K562 (cell line): ENCODE measurements around the gene CDC42EP1. TPM values are rescaled to one million over a fixed set of nuclear protein-coding genes. Genes with fewer than 3 reads are reported as not detected.
A peak's percentile ranks its signal among the peaks of the same experiment; 100 is the strongest.

Source experiments
- BCOR ChIP-seq: fragments of 450-650 bp; IDR thresholded peaks from 2 replicates; pipeline ENCODE4 v1.6.1; 2016
- CBFA2T3 ChIP-seq: fragments of 450-650 bp; IDR thresholded peaks from 2 replicates; pipeline ENCODE4 v1.6.1; 2017
- CEBPB ChIP-seq: fragments of 450-650 bp; IDR thresholded peaks from 2 replicates; pipeline ENCODE4 v1.6.1; 2016; ENCODE audit warnings: missing genetic modification characterization, missing compliant biosample characterization
- CHD4 ChIP-seq: fragments of 200-600 bp; sonication (generic); IDR thresholded peaks from 3 replicates; pipeline ENCODE4 v1.6.1; 2012; ENCODE audit warnings: low read depth, mild to moderate bottlenecking, mixed read lengths, low read length, inconsistent platforms; ENCODE audit not compliant: insufficient read depth, insufficient replicate concordance, poor library complexity, severe bottlenecking
- CREM ChIP-seq: IDR thresholded peaks from 2 replicates; pipeline ENCODE4 v1.6.1; 2014; ENCODE audit warnings: antibody characterized with exemption, low read depth
- DDX20 ChIP-seq: fragments of 450-650 bp; IDR thresholded peaks from 2 replicates; pipeline ENCODE4 v1.6.1; 2016; ENCODE audit warnings: missing genetic modification characterization, low read depth, mild to moderate bottlenecking, missing compliant biosample characterization, moderate library complexity
- ELF2 ChIP-seq: fragments of 250-450 bp; sonication (Bioruptor Pico); IDR thresholded peaks from 2 replicates; pipeline ENCODE4 v1.5.0; 2021; ENCODE audit warnings: mild to moderate bottlenecking
- ELF4 ChIP-seq: fragments of 450-650 bp; formaldehyde crosslinking; IDR thresholded peaks from 2 replicates; pipeline ENCODE4 v1.4.0; 2022; ENCODE audit warnings: missing genetic modification characterization
- GATAD2B ChIP-seq: fragments of 450-650 bp; IDR thresholded peaks from 2 replicates; pipeline ENCODE4 v1.6.1; 2017; ENCODE audit warnings: mild to moderate bottlenecking, borderline replicate concordance
- HEY1 ChIP-seq: fragments of 250-450 bp; sonication (Bioruptor Pico); IDR thresholded peaks from 2 replicates; pipeline ENCODE4 v1.5.0; 2020; ENCODE audit warnings: mild to moderate bottlenecking, moderate library complexity, borderline replicate concordance
- L3MBTL2 ChIP-seq: fragments of 450-650 bp; IDR thresholded peaks from 2 replicates; pipeline ENCODE4 v1.6.1; 2016; ENCODE audit warnings: mild to moderate bottlenecking, moderate library complexity
- LCOR ChIP-seq: sonication (generic); formaldehyde crosslinking; IDR thresholded peaks from 2 replicates; pipeline ENCODE4 v1.8.0; 2022; ENCODE audit warnings: mild to moderate bottlenecking, missing genetic modification reagents
- NR4A1 ChIP-seq, 2 experiments: fragments of 250-450 bp in 1 of 2; fragments of 450-650 bp in 1 of 2; sonication (Bioruptor Pico) in 1 of 2; IDR thresholded peaks; 2 replicates each; pipeline versions ENCODE4 v1.4.0 to v1.6.1; 2016 to 2020; ENCODE audit warnings: mild to moderate bottlenecking in 2 of 2, missing compliant biosample characterization in 1 of 2, missing genetic modification characterization in 1 of 2, moderate library complexity in 1 of 2
- POLR2A ChIP-seq: fragments of 450-650 bp; conservative IDR thresholded peaks from 2 replicates; pipeline ENCODE4 v1.6.1; 2016
- ZNF830 ChIP-seq: fragments of 250-450 bp; sonication (Bioruptor Pico); IDR thresholded peaks from 2 replicates; pipeline ENCODE4 v1.5.0; 2021; ENCODE audit warnings: mild to moderate bottlenecking
- ZSCAN29 ChIP-seq: fragments of 450-650 bp; IDR thresholded peaks from 2 replicates; pipeline ENCODE4 v1.6.1; 2017
- polyA plus RNA-seq, 8 experiments: library from polyadenylated mRNA; depleted of rRNA in 4 of 8; stranded (reverse) in 5 of 8; unstranded in 3 of 8; fragments of >200 nt; fragmentation: Nextera tagmentation in 2 of 8; fragmentation: Illumina TruSeq in 1 of 8; extraction: Ambion mirVana in 2 of 8; extraction: Trizol in 1 of 8; gene quantifications; 2 replicates each; pipeline versions ENCODE4 v1.2.1 to v1.2.3, GENCODE V29; 2011 to 2014; ENCODE audit warnings: inconsistent platforms in 1 of 8, missing spikeins in 1 of 8
- total RNA-seq, 7 experiments: library from RNA; depleted of rRNA in 6 of 7; stranded (reverse); fragments of >200 nt in 6 of 7; fragmentation: Illumina TruSeq in 2 of 7; extraction: Trizol in 2 of 7; gene quantifications; 2 replicates each; pipeline versions ENCODE4 v1.2.1 to v1.2.3, GENCODE V29; 2011 to 2021; ENCODE audit warnings: low replicate concordance in 1 of 7
- TF ChIP-seq, protein P1 (sequence below): fragments of 450-650 bp; formaldehyde crosslinking; IDR thresholded peaks from 2 replicates; pipeline ENCODE4 v1.4.0; 2022; ENCODE audit warnings: missing genetic modification characterization
- TF ChIP-seq, protein P2 (sequence below): IDR thresholded peaks from 2 replicates; pipeline ENCODE4 v1.6.1; 2011; ENCODE audit not compliant: insufficient read length; ENCODE audit errors: extremely low read depth
- TF ChIP-seq, protein P3 (sequence below), 2 experiments: fragments of 450-650 bp; formaldehyde crosslinking in 1 of 2; IDR thresholded peaks; 2 replicates each; pipeline versions ENCODE4 v1.4.0 to v1.6.1; 2014 to 2020; ENCODE audit warnings: mild to moderate bottlenecking in 2 of 2, borderline replicate concordance in 1 of 2, low read depth in 1 of 2

The CDC42EP1 gene
- total and polyA plus RNA-seq, 9 of the 15 experiments (the other 6 are each of a cell fraction or from before 2014, with no cell fraction given): 0.67 to 70.2 (median 7.3) TPM

DNA sequence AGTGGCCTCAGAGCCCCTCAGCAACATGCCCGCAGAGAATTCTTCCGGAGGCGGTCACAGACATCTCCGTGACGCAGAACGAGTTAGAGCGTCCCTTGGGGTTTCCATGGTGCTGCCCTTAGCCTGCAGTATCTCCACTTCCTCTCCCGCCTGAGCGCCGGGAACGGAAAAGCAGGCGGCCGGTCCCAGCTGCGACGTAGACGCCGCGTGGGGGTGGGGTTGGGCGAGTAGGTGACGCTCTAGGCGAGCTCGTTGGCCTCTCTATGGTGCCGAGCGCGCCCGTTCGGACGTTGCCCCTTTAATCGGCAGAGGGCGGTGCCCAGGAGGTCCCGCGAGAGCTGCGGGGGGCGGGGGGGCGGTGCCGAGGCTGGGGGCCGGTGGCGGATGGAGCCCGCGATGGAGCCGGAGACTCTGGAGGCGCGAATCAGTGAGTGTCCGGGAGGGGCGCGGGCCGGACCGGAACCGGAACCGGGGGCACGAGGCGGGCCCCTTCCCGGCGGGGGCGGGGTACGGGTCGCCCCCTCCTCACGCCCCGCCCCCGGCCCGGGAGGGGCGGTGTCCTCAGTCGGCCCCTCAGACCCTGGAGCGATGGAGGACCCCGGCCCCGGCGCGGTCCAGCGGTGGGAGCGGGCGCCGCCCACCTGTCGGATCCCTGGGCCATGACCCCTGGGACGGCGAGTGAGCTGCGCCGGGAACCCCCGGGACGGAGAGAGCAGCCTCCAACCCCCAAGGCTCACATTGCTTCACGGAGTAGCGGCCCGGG lies 48.4 kb downstream of the CDC42EP1 start, which contains the start of gene GGA1 (continued):
- no peak for TF ChIP-seq NR4A1 (CRISPR knock-in tag; IDR thresholded peaks at IDR 0.05)
- TF ChIP-seq NR4A1 (tag; IDR thresholded peaks at IDR 0.05): 0 out of 2 replicates have a peak, but pooled peaks have one; percentile 37
- TF ChIP-seq, protein P1, sequence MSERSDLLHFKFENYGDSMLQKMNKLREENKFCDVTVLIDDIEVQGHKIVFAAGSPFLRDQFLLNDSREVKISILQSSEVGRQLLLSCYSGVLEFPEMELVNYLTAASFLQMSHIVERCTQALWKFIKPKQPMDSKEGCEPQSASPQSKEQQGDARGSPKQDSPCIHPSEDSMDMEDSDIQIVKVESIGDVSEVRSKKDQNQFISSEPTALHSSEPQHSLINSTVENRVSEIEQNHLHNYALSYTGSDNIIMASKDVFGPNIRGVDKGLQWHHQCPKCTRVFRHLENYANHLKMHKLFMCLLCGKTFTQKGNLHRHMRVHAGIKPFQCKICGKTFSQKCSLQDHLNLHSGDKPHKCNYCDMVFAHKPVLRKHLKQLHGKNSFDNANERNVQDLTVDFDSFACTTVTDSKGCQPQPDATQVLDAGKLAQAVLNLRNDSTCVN (CRISPR knock-in tag): 0 out of 2 replicates have a peak, but pooled peaks have one; percentile 42
- TF ChIP-seq CEBPB: no peak
- no peak for TF ChIP-seq CBFA2T3
- TF ChIP-seq POLR2A: peak; percentile 65
- TF ChIP-seq, protein P2, sequence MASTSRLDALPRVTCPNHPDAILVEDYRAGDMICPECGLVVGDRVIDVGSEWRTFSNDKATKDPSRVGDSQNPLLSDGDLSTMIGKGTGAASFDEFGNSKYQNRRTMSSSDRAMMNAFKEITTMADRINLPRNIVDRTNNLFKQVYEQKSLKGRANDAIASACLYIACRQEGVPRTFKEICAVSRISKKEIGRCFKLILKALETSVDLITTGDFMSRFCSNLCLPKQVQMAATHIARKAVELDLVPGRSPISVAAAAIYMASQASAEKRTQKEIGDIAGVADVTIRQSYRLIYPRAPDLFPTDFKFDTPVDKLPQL: no peak
- peak; percentile 93; the same call in 1 of the 2 replicates for TF ChIP-seq L3MBTL2
- no peak for TF ChIP-seq ZSCAN29
- TF ChIP-seq DDX20: no peak
- no peak for TF ChIP-seq HEY1 (CRISPR knock-in tag)
- no peak for TF ChIP-seq CHD4
- no peak for TF ChIP-seq ZNF830 (CRISPR knock-in tag)
- no peak for TF ChIP-seq ELF4
- TF ChIP-seq BCOR: no peak
- no peak for TF ChIP-seq GATAD2B
- TF ChIP-seq, protein P3, sequence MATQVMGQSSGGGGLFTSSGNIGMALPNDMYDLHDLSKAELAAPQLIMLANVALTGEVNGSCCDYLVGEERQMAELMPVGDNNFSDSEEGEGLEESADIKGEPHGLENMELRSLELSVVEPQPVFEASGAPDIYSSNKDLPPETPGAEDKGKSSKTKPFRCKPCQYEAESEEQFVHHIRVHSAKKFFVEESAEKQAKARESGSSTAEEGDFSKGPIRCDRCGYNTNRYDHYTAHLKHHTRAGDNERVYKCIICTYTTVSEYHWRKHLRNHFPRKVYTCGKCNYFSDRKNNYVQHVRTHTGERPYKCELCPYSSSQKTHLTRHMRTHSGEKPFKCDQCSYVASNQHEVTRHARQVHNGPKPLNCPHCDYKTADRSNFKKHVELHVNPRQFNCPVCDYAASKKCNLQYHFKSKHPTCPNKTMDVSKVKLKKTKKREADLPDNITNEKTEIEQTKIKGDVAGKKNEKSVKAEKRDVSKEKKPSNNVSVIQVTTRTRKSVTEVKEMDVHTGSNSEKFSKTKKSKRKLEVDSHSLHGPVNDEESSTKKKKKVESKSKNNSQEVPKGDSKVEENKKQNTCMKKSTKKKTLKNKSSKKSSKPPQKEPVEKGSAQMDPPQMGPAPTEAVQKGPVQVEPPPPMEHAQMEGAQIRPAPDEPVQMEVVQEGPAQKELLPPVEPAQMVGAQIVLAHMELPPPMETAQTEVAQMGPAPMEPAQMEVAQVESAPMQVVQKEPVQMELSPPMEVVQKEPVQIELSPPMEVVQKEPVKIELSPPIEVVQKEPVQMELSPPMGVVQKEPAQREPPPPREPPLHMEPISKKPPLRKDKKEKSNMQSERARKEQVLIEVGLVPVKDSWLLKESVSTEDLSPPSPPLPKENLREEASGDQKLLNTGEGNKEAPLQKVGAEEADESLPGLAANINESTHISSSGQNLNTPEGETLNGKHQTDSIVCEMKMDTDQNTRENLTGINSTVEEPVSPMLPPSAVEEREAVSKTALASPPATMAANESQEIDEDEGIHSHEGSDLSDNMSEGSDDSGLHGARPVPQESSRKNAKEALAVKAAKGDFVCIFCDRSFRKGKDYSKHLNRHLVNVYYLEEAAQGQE (IDR thresholded peaks at IDR 0.05; ENCODE audit: borderline replicate concordance): no peak
- TF ChIP-seq, protein P3 (CRISPR knock-in tag; IDR thresholded peaks at IDR 0.05; ENCODE audit: low read depth): 0 out of 2 replicates have a peak, but pooled peaks have one; percentile 17
- peak; percentile 69 for TF ChIP-seq LCOR (CRISPR knock-in tag)
- TF ChIP-seq ELF2 (CRISPR knock-in tag): peak; percentile 70; the same call in 1 of the 2 replicates
- peak; percentile 90 for TF ChIP-seq CREM
